ENCODE data around the gene PCNX1.

- no peak for TF ChIP-seq CTCF (IDR thresholded peaks at IDR 0.05)
- no peak for TF ChIP-seq POLR2A (IDR thresholded peaks at IDR 0.05)
These were observed 19.1 kb downstream of the PCNX1 start for GRCh38 chr14:70926235-70926830.

Measured in tibial nerve (tissue), 3 donors.